Measurements from ENCODE around the gene P2RY6.
"Not testable (repeated sequence)": the region's sequence is repeated elsewhere in the genome, so short reads cannot be mapped to it uniquely, and the experiment has no call there.

The P2RY6 gene

GRCh38 chr11:73271936-73272679, at the start of gene P2RY6:
Gene P2RY6, plus strand, starts transcription at chr11:73272338. Its CDS starts 24,181 bp downstream, at chr11:73296519.
- no peak for DNase-seq

GRCh38 chr11:73223998-73224730, 48.0 kb upstream of the P2RY6 start:
- DNase-seq = no peak

- DNase-seq = no peak
These were observed 47.0 kb upstream of the P2RY6 start for GRCh38 chr11:73225001-73225686.

GRCh38 chr11:73225851-73226250, 46.3 kb upstream of the P2RY6 start:
- DNase-seq = no peak

- DNase-seq = no peak
These were observed 45.7 kb upstream of the P2RY6 start for GRCh38 chr11:73226297-73227006.

GRCh38 chr11:73227571-73228211, 44.4 kb upstream of the P2RY6 start:
- no peak for DNase-seq

- no peak for DNase-seq
These were observed 43.6 kb upstream of the P2RY6 start for GRCh38 chr11:73228268-73229134.

GRCh38 chr11:73229321-73229895, 42.7 kb upstream of the P2RY6 start:
- DNase-seq = no peak

- DNase-seq = no peak
These were observed 42.0 kb upstream of the P2RY6 start for GRCh38 chr11:73229896-73230875.

- no peak for DNase-seq
These were observed 41.2 kb upstream of the P2RY6 start for GRCh38 chr11:73230931-73231330.

GRCh38 chr11:73232487-73232886, 39.7 kb upstream of the P2RY6 start:
- DNase-seq = not testable (repeated sequence)

- no peak for DNase-seq
These were observed 38.9 kb upstream of the P2RY6 start for GRCh38 chr11:73233211-73233610.

- no peak for DNase-seq
These were observed 38.3 kb upstream of the P2RY6 start for GRCh38 chr11:73233692-73234470.

GRCh38 chr11:73234471-73235181, 37.5 kb upstream of the P2RY6 start:
- no peak for DNase-seq

GRCh38 chr11:73235236-73235786, 36.8 kb upstream of the P2RY6 start:
- no peak for DNase-seq

GRCh38 chr11:73236205-73236765, 35.9 kb upstream of the P2RY6 start:
- DNase-seq = no peak

GRCh38 chr11:73236854-73237253, 35.3 kb upstream of the P2RY6 start:
- no peak for DNase-seq

All from GOT3 (cell line).